IMR-90 (cell line): Measurements from ENCODE around the gene EDEM3. TPM values are rescaled to one million over a fixed set of nuclear protein-coding genes. Genes with fewer than 3 reads are reported as not detected.

ENCODE experiments used
- ATAC-seq: fragments of 200-7000 bp; cut with Tn5 transposase; 2 replicates; pipeline ENCODE4 v1.9.1; 2020; ENCODE audit warnings: low read depth, mild to moderate bottlenecking, moderate library complexity
- BruUV-seq: library from RNA; stranded (reverse); fragments of 400-500 nt; replicated peaks from 2 replicates; lab custom pipeline; 2021; lab: Mats Ljungman, UMichigan
- CTCF ChIA-PET: fragments of 300-600 bp; formaldehyde crosslinking; extraction: SDS; loops from one replicate; lab custom pipeline; 2021; ENCODE audit warnings: antibody characterized with exemption; lab: Yijun Ruan, JAX
- POLR2A ChIA-PET: fragments of 300-600 bp; sonication (Branson Sonifier 250); formaldehyde crosslinking; loops from one replicate; lab custom pipeline; 2022; ENCODE audit warnings: antibody characterized with exemption; ENCODE audit not compliant: unreplicated experiment; lab: Charles Lee
- DNase-seq: peaks from one replicate; pipeline ENCODE4 v3.0.0; 2013
- H2AFZ ChIP-seq: replicated peaks from 2 replicates; pipeline ENCODE3; 2013; ENCODE audit warnings: low read length, mild to moderate bottlenecking; ENCODE audit not compliant: poor library complexity
- H2AK5ac ChIP-seq: 2 replicates; pipeline ENCODE4 v1.6.1; 2013; ENCODE audit warnings: low read depth, low read length, inconsistent platforms
- H2AK9ac ChIP-seq: replicated peaks from 2 replicates; pipeline ENCODE3; 2013; ENCODE audit warnings: mild to moderate bottlenecking, low read depth, low read length, moderate library complexity; ENCODE audit not compliant: poor library complexity
- H2BK120ac ChIP-seq: 2 replicates; pipeline ENCODE4 v1.6.1; 2013; ENCODE audit warnings: low read depth, low read length, inconsistent platforms
- H2BK15ac ChIP-seq: 3 replicates; pipeline ENCODE4 v1.6.1; 2013; ENCODE audit warnings: low read depth, low read length, inconsistent platforms
- H2BK20ac ChIP-seq: 2 replicates; pipeline ENCODE4 v1.6.1; 2013; ENCODE audit warnings: low read depth, mild to moderate bottlenecking, inconsistent platforms, low read length, moderate library complexity
- H2BK5ac ChIP-seq: 2 replicates; pipeline ENCODE4 v1.6.1; 2013; ENCODE audit warnings: mild to moderate bottlenecking, low read depth, low read length, inconsistent platforms; ENCODE audit not compliant: poor library complexity, severe bottlenecking
- H3K14ac ChIP-seq: replicated peaks from 2 replicates; pipeline ENCODE4 v1.6.1; 2013; ENCODE audit warnings: low read depth, low read length, inconsistent platforms
- H3K18ac ChIP-seq: 2 replicates; pipeline ENCODE4 v1.6.1; 2013; ENCODE audit warnings: low read depth, low read length, control low read depth
- H3K23ac ChIP-seq: 2 replicates; pipeline ENCODE4 v1.6.1; 2013; ENCODE audit warnings: low read depth, low read length, inconsistent platforms
- H3K27ac ChIP-seq: 2 replicates; pipeline ENCODE4 v1.5.1; 2013; ENCODE audit warnings: mild to moderate bottlenecking, control low read depth, low read length; ENCODE audit not compliant: insufficient read depth
- H3K27me3 ChIP-seq: 2 replicates; pipeline ENCODE4 v1.6.1; 2013; ENCODE audit warnings: low read length; ENCODE audit not compliant: control insufficient read depth, insufficient read depth
- H3K36me3 ChIP-seq: 2 replicates; pipeline ENCODE4 v1.6.1; 2013; ENCODE audit warnings: low read length, mixed read lengths; ENCODE audit not compliant: control insufficient read depth, insufficient read depth
- H3K4ac ChIP-seq: 2 replicates; pipeline ENCODE4 v1.6.1; 2013; ENCODE audit warnings: low read depth, low read length, inconsistent platforms
- H3K4me1 ChIP-seq: 2 replicates; pipeline ENCODE4 v1.6.1; 2013; ENCODE audit warnings: low read length, mixed read lengths; ENCODE audit not compliant: control insufficient read depth, insufficient read depth
- H3K4me2 ChIP-seq: 2 replicates; pipeline ENCODE4 v1.6.1; 2013; ENCODE audit warnings: low read depth, mild to moderate bottlenecking, control low read depth, low read length, moderate library complexity
- H3K4me3 ChIP-seq: 2 replicates; pipeline ENCODE4 v1.5.1; 2013; ENCODE audit warnings: low read depth, mild to moderate bottlenecking, control low read depth, low read length, moderate library complexity; ENCODE audit not compliant: insufficient read depth
- H3K56ac ChIP-seq: 2 replicates; pipeline ENCODE4 v1.6.1; 2013; ENCODE audit warnings: low read length, inconsistent platforms; ENCODE audit not compliant: insufficient read depth; ENCODE audit errors: extremely low read depth
- H3K79me1 ChIP-seq, 2 experiments: 2 replicates each; pipeline ENCODE4 v1.6.1; 2013; ENCODE audit warnings: low read length in 2 of 2, inconsistent platforms in 1 of 2, low read depth in 1 of 2
- H3K9ac ChIP-seq: 2 replicates; pipeline ENCODE4 v1.6.1; 2013; ENCODE audit warnings: low read depth, low read length, control low read depth
- H3K9me1 ChIP-seq: 2 replicates; pipeline ENCODE4 v1.6.1; 2013; ENCODE audit warnings: low read length, inconsistent platforms; ENCODE audit not compliant: insufficient read depth
- H3K9me3 ChIP-seq: 2 replicates; pipeline ENCODE4 v1.6.1; 2013; ENCODE audit warnings: low read length; ENCODE audit not compliant: control insufficient read depth, insufficient read depth
- H4K20me1 ChIP-seq: 2 replicates; pipeline ENCODE4 v1.6.1; 2013; ENCODE audit warnings: low read length, inconsistent platforms; ENCODE audit not compliant: insufficient read depth
- H4K5ac ChIP-seq: 2 replicates; pipeline ENCODE4 v1.6.1; 2013; ENCODE audit warnings: mild to moderate bottlenecking, low read depth, low read length, control low read depth
- H4K8ac ChIP-seq, 2 experiments: 2 replicates each; pipeline ENCODE4 v1.6.1; 2013; ENCODE audit warnings: low read depth in 2 of 2, low read length in 2 of 2, control low read depth in 1 of 2, inconsistent platforms in 1 of 2
- H4K91ac ChIP-seq: 2 replicates; pipeline ENCODE4 v1.6.1; 2013; ENCODE audit warnings: low read depth, low read length, inconsistent platforms; ENCODE audit not compliant: insufficient read depth
- BHLHE40 ChIP-seq: fragments of 150-350 bp; IDR thresholded peaks from 2 replicates; pipeline ENCODE4 v1.6.1; 2016; ENCODE audit warnings: mild to moderate bottlenecking, low read depth, low read length
- CEBPB ChIP-seq: IDR thresholded peaks from 2 replicates; pipeline ENCODE4 v1.6.1; 2012; ENCODE audit warnings: low read depth, low read length, improper control_type of control experiment
- MAZ ChIP-seq: IDR thresholded peaks from 2 replicates; pipeline ENCODE4 v1.6.1; 2012; ENCODE audit warnings: low read depth, mild to moderate bottlenecking, low read length, improper control_type of control experiment, moderate library complexity, borderline replicate concordance
- RFX5 ChIP-seq: IDR thresholded peaks from 2 replicates; pipeline ENCODE4 v1.8.0; 2012; ENCODE audit warnings: low read depth, mild to moderate bottlenecking, low read length, moderate library complexity
- WGBS, 2 experiments: methylation state at CpG; one replicate each; pipeline versions ENCODE4 v1.1.5 to v1.1.7; 2013; ENCODE audit warnings: missing lambda C conversion rate in 2 of 2; ENCODE audit not compliant: insufficient read length in 1 of 2; ENCODE audit errors: extremely low coverage in 2 of 2; 5-methylcytosine and 5-hydroxymethylcytosine counted together
- dilution Hi-C: fragments of 300-500 bp; cut with HindIII; formaldehyde crosslinking; loops from one replicate; pipeline ENCODE4 v1.14.3; 2018; ENCODE audit warnings: low sequenced_read_pairs; ENCODE audit not compliant: unreplicated experiment
- in situ Hi-C: fragments of 300-500 bp; cut with MboI; formaldehyde crosslinking; loops from 3 replicates; pipeline ENCODE4 v1.14.3; 2019; ENCODE audit warnings: low sequenced_read_pairs, inconsistent platforms, mixed read lengths
- intact Hi-C: fragments of 100-400 bp; cut with micrococcal nuclease; formaldehyde crosslinking; loops from 2 replicates; pipeline ENCODE4 v1.10.0; 2022
- polyA plus RNA-seq, 3 experiments: library from polyadenylated mRNA; depleted of rRNA; stranded (reverse); fragments of >200 nt; gene quantifications; 2 replicates each; pipeline ENCODE4 v1.2.3, GENCODE V29; 2012; ENCODE audit warnings: low replicate concordance in 1 of 3
- total RNA-seq: library from RNA; depleted of rRNA; stranded (reverse); fragments of >200 nt; gene quantifications from 2 replicates; pipeline ENCODE4 v1.2.3, GENCODE V29; 2012
- TF ChIP-seq, protein P1 (sequence below): fragments of 150-350 bp; IDR thresholded peaks from 2 replicates; pipeline ENCODE4 v1.6.1; 2016; ENCODE audit warnings: low read depth, mild to moderate bottlenecking, low read length, moderate library complexity, borderline replicate concordance

Gene EDEM3
- total and polyA plus RNA-seq, 2 of the 4 experiments (the other 2 are of a cell fraction): 17.5 to 29.9 TPM

DNA sequence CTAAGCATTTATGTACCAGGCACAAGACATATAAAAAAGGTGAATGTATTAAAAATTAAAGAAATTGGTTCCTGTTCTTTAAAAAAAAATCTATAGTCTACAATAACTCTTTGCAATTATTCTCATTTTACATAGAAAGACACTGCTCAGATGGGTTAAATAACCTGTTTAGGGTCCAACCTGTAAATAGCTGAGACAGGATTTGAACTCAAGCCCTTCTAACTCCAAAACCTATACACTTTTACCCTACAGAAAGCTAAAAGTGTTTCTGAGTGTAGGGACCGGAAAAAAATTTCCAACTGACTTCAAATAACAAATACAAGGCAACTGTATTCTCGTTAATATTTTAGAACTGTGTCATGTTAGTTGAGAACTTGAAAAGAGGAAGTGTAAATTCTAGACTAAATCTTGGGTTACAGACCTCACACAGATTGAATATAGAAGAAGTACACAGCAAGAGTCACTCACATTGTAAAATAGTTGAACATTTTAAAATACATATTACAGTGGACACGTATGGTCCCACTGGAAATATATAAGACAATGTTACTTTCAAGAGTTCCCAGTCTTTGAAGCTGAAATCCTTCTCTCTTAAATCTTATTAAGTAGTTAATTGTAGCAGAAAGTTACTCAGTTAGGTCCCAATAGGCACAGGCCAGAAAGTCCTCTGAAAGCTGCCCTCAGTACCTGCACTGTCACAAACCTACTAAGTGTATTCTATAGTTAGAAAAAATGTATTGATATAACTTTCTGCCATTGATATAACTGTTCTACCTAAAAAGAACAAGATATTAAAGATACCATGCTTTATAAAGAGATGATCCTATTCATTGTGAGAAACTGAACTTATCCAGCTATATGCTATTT, 7.3 kb downstream of the EDEM3 start:
- intact Hi-C loops (no loop called here), dilution Hi-C loops (no loop called here), in situ Hi-C loops (no loop called here)
- POLR2A ChIA-PET: no interaction called here
- Histone ChIP-seq H3K36me3 (no peaks in the 10 kb centered on the region), H2AK9ac (no peak overlapping the region), H3K4me2 (no peak overlapping the region), H4K91ac (no peak overlapping the region), H3K18ac (no peak overlapping the region), H4K8ac (no peak overlapping the region), H3K4ac (no peak overlapping the region), H3K9me3 (no peaks in the 10 kb centered on the region), H3K56ac (no peak overlapping the region), H2BK5ac (no peak overlapping the region), H3K4me1 (peaks cover 3% of the 10 kb centered on the region), H2AFZ (no peak overlapping the region), H3K79me1 (peaks cover 0 to 19% of the 10 kb centered on the region in 2 experiments; a peak in 2 of 4 replicates), H3K14ac (no peak overlapping the region), H3K27ac (no peak overlapping the region), H3K4me3 (no peak overlapping the region), H4K20me1 (no peaks in the 10 kb centered on the region), H2BK120ac (no peak overlapping the region), H3K27me3 (no peaks in the 10 kb centered on the region), H2AK5ac (no peak overlapping the region), H3K9ac (no peak overlapping the region), H3K23ac (no peak overlapping the region), H3K9me1 (no peaks in the 10 kb centered on the region), H2BK15ac (no peak overlapping the region), H4K5ac (no peak overlapping the region), H2BK20ac (no peak overlapping the region)
- TF ChIP-seq RFX5 (no peak), BHLHE40 (no peak), MAZ (no peak), CEBPB (no peak)
- TF ChIP-seq, protein P1, sequence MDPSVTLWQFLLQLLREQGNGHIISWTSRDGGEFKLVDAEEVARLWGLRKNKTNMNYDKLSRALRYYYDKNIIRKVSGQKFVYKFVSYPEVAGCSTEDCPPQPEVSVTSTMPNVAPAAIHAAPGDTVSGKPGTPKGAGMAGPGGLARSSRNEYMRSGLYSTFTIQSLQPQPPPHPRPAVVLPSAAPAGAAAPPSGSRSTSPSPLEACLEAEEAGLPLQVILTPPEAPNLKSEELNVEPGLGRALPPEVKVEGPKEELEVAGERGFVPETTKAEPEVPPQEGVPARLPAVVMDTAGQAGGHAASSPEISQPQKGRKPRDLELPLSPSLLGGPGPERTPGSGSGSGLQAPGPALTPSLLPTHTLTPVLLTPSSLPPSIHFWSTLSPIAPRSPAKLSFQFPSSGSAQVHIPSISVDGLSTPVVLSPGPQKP: no peak
- BruUV-seq: no TSS peak
- WGBS, 2 experiments: no CpG with 5 or more reads among the region's 3 CpGs
- CTCF ChIA-PET: no interaction called here
- DNase-seq (no peak), ATAC-seq (no peak)
